PFSK-1 (cell line): Measurements from ENCODE around the gene IRGM. TPM values are rescaled to one million over a fixed set of nuclear protein-coding genes. Genes with fewer than 3 reads are reported as not detected.
"Not testable (repeated sequence)": the region's sequence is repeated elsewhere in the genome, so short reads cannot be mapped to it uniquely, and the experiment has no call there.

Experiments used
- FOXP2 ChIP-seq: optimal IDR thresholded peaks from 2 replicates; pipeline ENCODE3; 2011; ENCODE audit warnings: borderline replicate concordance, control low read depth, inconsistent platforms; ENCODE audit not compliant: insufficient read depth; ENCODE audit errors: extremely low read length, extremely low read depth
- POLR2AphosphoS5 ChIP-seq: IDR thresholded peaks from 2 replicates; pipeline ENCODE4 v1.6.1; 2012; ENCODE audit warnings: low read depth, mild to moderate bottlenecking, control low read depth, low read length, moderate library complexity
- SIN3A ChIP-seq: IDR thresholded peaks from 2 replicates; pipeline ENCODE4 v1.6.1; 2012; ENCODE audit warnings: mild to moderate bottlenecking, low read length, moderate library complexity, borderline replicate concordance; ENCODE audit not compliant: insufficient read depth
- TAF1 ChIP-seq: IDR thresholded peaks from 2 replicates; pipeline ENCODE4 v1.6.1; 2012; ENCODE audit warnings: low read length, control low read depth, borderline replicate concordance; ENCODE audit not compliant: insufficient read depth
- polyA plus RNA-seq: library from polyadenylated mRNA; unstranded; fragments of >200 nt; gene quantifications from one replicate; pipeline ENCODE4 v1.2.1, GENCODE V29; 2012; ENCODE audit warnings: low read depth, missing spikeins; ENCODE audit not compliant: insufficient read length
- TF ChIP-seq, protein P1 (sequence below), 2 experiments: IDR thresholded peaks; 2 replicates each; pipeline versions ENCODE4 v1.6.1 to v1.8.0; 2011 to 2012; ENCODE audit warnings: low read depth in 2 of 2, low read length in 2 of 2, control low read depth in 1 of 2, inconsistent platforms in 1 of 2, mild to moderate bottlenecking in 1 of 2, moderate library complexity in 1 of 2; ENCODE audit not compliant: insufficient read depth in 1 of 2

IRGM gene, protein sequence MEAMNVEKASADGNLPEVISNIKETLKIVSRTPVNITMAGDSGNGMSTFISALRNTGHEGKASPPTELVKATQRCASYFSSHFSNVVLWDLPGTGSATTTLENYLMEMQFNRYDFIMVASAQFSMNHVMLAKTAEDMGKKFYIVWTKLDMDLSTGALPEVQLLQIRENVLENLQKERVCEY
- polyA plus RNA-seq = not detected

- not testable (repeated sequence) for TF ChIP-seq FOXP2, POLR2AphosphoS5
- TF ChIP-seq, protein P1, sequence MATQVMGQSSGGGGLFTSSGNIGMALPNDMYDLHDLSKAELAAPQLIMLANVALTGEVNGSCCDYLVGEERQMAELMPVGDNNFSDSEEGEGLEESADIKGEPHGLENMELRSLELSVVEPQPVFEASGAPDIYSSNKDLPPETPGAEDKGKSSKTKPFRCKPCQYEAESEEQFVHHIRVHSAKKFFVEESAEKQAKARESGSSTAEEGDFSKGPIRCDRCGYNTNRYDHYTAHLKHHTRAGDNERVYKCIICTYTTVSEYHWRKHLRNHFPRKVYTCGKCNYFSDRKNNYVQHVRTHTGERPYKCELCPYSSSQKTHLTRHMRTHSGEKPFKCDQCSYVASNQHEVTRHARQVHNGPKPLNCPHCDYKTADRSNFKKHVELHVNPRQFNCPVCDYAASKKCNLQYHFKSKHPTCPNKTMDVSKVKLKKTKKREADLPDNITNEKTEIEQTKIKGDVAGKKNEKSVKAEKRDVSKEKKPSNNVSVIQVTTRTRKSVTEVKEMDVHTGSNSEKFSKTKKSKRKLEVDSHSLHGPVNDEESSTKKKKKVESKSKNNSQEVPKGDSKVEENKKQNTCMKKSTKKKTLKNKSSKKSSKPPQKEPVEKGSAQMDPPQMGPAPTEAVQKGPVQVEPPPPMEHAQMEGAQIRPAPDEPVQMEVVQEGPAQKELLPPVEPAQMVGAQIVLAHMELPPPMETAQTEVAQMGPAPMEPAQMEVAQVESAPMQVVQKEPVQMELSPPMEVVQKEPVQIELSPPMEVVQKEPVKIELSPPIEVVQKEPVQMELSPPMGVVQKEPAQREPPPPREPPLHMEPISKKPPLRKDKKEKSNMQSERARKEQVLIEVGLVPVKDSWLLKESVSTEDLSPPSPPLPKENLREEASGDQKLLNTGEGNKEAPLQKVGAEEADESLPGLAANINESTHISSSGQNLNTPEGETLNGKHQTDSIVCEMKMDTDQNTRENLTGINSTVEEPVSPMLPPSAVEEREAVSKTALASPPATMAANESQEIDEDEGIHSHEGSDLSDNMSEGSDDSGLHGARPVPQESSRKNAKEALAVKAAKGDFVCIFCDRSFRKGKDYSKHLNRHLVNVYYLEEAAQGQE (IDR thresholded peaks at IDR 0.05; ENCODE audit: insufficient read depth in 1 of 2, low read depth in 2 of 2, low read length in 2 of 2) = not testable (repeated sequence)
Measured at GRCh38 chr5:150846308-150846653, at the start of gene IRGM. IRGM (plus strand) TSS chr5:150846521; CDS start chr5:150848124, 1,603 bp downstream.

DNA sequence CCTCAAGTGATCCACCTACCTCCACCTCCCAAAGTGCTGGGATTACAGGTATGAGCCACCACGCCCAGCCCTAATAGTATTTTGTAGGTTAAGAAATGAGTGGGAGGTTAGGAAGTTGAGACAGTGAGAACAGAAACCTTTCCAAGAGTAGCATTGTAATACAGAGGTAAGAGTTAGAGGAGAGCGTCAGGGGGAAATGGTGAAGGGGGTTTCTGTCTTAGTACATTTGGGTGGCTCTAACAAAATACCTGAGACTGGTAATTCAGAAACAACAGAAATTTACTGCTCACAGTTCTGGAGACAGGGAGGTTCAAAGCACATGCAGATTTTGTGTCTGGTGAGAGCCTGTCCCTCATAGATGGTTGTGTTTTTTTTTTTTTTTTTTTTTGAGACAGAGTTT lies 48.9 kb upstream of the IRGM start:
- TF ChIP-seq SIN3A = no peak
- no peak for TF ChIP-seq POLR2AphosphoS5

DNA sequence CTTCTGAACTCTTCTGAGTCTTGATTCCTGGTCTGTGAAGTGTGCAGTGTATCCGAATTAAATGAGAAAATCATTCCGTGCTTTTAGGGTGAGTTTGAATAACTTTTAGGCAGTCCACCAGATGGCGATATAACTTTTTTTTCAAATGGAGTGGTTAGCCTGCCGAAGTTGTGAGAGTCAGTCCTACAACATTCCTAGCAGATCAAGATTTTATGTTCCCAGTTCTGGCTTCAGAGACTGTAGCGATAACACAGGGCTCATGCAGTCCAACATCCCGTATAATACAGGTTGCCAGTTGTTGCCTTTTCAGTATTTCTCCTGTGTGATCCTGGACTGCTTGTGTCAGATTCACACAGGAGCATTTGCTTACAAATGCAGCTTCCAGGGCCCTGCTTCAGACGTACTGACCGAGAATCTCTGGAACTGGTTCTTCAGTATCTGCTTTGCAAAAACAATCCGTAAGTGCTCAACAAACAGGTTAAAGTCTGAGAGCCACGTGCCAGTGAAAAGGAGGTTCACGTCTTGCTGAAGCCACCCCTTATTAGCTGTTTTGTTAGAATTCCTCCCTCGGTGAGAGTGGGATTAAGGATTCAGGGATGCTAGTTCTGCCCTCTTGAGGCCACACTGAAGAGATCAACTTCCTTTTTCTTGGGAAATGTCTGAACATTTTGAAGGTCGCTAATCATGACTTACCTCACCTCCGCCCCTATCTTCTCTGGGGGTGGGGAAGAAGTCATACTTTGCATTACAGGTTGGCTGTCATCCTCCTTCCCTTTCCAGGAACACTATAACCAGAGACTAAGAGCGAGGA lies 45.0 kb upstream of the IRGM start:
- TF ChIP-seq, protein P1 (IDR thresholded peaks at IDR 0.05; ENCODE audit: insufficient read depth in 1 of 2, low read depth in 2 of 2, low read length in 2 of 2) = no peak
- no peak for TF ChIP-seq SIN3A

DNA sequence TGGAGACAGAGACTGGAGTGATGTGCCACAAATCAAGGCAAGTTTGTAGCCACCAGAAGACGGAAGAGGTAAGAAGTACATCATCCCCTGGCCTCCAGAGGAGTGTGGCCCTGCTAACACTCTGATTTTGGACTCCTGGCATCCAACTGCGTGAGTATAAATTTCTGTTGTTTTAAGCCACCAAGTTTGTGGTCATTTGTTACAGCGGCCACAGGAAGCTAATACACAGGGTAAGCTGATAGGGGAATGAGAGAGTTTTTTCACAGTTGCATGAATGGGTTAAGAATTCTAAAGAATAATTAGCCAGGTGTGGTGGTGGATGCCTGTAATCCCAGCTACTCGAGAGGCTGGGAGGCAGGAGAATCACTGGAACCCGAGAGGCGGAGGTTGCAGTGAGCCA lies 41.9 kb upstream of the IRGM start:
- TF ChIP-seq FOXP2 (no peak), TAF1 (no peak), POLR2AphosphoS5 (no peak), SIN3A (no peak)
- TF ChIP-seq, protein P1 (IDR thresholded peaks at IDR 0.05; ENCODE audit: insufficient read depth in 1 of 2, low read depth in 2 of 2, low read length in 2 of 2) = no peak

GRCh38 chr5:150809363-150809762 lies 37.0 kb upstream of the IRGM start:
- no peak for TF ChIP-seq FOXP2
- TF ChIP-seq, protein P1 (IDR thresholded peaks at IDR 0.05; ENCODE audit: insufficient read depth in 1 of 2, low read depth in 2 of 2, low read length in 2 of 2) = no peak
- TF ChIP-seq POLR2AphosphoS5 = no peak
- no peak for TF ChIP-seq SIN3A
- no peak for TF ChIP-seq TAF1
